GM20000 (cell line): ENCODE data around the gene PKNOX1.

ENCODE experiments used
- DNase-seq: peaks from one replicate; pipeline ENCODE4 v3.0.0; 2012; ENCODE audit warnings: low spot score
- TF ChIP-seq, protein P1 (sequence below): IDR thresholded peaks from 2 replicates; pipeline ENCODE4 v1.5.1; 2012; ENCODE audit warnings: mild to moderate bottlenecking, control low read depth; ENCODE audit errors: extremely low read depth, missing control alignments

Gene PKNOX1

GRCh38 chr21:43006874-43007208 is 32.5 kb downstream of the PKNOX1 start:
- no peak for DNase-seq
- TF ChIP-seq, protein P1, sequence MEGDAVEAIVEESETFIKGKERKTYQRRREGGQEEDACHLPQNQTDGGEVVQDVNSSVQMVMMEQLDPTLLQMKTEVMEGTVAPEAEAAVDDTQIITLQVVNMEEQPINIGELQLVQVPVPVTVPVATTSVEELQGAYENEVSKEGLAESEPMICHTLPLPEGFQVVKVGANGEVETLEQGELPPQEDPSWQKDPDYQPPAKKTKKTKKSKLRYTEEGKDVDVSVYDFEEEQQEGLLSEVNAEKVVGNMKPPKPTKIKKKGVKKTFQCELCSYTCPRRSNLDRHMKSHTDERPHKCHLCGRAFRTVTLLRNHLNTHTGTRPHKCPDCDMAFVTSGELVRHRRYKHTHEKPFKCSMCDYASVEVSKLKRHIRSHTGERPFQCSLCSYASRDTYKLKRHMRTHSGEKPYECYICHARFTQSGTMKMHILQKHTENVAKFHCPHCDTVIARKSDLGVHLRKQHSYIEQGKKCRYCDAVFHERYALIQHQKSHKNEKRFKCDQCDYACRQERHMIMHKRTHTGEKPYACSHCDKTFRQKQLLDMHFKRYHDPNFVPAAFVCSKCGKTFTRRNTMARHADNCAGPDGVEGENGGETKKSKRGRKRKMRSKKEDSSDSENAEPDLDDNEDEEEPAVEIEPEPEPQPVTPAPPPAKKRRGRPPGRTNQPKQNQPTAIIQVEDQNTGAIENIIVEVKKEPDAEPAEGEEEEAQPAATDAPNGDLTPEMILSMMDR: no peak

GRCh38 chr21:43012596-43012995 is 38.2 kb downstream of the PKNOX1 start:
- DNase-seq: no peak
- TF ChIP-seq, protein P1: no peak

DNA sequence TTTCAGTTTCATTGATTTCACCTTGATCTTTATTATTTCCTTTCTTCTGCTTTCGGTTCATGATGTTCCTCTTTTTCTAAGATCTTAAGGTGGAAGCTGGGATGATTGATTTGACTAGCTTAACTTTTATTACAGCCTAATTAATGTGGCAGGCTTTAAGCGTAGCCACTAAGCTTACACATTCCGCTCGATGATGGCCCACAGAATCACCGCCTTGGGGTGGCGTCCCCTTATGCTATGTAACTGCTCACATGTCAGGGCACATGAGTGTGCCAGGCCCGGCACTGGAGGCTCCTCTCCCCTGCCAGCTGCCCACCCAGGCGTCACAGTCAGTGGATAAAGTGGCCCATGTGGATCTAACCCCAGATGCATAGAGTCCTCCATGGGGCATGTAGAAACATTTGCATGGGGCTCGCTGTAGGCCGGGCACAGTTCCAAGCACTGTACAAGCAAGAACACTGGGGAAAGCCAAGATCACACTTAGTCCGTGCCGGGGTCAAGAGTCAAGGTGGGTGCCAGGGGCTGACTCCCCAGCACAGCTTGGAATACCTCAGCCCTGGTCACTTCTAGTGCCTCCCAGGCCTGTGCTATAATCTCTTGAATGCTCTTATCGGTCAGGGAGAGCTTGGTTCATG is 41.7 kb downstream of the PKNOX1 start:
- TF ChIP-seq, protein P1: no peak
- DNase-seq: no peak

- TF ChIP-seq, protein P1: no peak
These were observed 42.4 kb downstream of the PKNOX1 start for GRCh38 chr21:43016728-43017127.

GRCh38 chr21:43018519-43018918 is 44.2 kb downstream of the PKNOX1 start:
- TF ChIP-seq, protein P1: no peak
- no peak for DNase-seq

More at GRCh38 chr21:43016728-43017127, 42.4 kb downstream of the PKNOX1 start:
- DNase-seq: no peak

DNA sequence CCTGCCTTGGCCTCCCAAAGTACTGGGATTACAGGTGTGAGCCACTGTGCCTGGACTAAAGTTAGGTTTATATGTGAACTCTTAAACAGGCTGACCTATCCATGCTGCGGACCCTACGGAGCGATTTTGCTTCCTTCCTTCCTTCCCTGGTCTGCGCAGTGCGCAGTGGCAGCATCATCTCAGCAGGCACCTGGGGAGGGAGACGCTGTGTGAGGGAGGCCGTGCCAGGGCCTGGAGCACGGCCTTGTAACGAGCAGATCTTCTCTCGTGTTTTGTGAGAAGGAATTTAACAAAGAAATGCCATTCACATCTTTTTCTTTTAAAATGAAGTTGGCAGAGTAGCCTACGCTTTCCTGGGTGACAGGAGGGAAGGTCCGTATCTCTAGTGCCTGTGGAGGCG is 45.8 kb downstream of the PKNOX1 start:
- DNase-seq: no peak
- TF ChIP-seq, protein P1: no peak

DNA sequence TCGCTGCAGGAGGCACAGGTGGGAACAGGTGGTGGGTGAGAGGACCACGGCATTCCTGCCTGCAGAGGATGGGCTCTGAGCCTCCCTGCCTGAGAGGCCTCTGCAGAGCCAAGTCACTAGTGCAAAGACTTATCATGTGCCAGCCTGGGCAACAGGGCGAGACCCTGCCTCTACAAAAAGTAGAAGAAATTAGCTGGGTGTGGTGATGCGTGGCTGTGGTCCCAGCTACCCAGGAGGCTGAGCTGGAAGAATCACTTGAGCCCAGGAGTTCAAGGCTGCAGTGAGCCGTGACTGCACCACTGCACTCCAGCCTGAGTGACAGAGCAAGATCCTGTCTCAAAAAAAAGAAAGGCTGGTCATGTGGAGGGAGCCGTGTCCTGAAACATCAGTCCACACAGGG is 46.4 kb downstream of the PKNOX1 start:
- no peak for DNase-seq
- TF ChIP-seq, protein P1: no peak
